Stomach (tissue), 9 donors: Measurements from ENCODE around the gene CHD6. TPM values are rescaled to one million over a fixed set of nuclear protein-coding genes. Genes with fewer than 3 reads are reported as not detected.
A peak's percentile ranks its signal among the peaks of the same experiment; 100 is the strongest.

Source experiments
- DNase-seq, 2 donors: peaks; one replicate each; pipeline versions ENCODE4 v3.0.0 to v3.0.0-alpha.2; 2013 to 2019
- H3K27ac ChIP-seq, 5 donors: fragments of 200-600 bp in 4 of 5; sonication (generic) in 4 of 5; one replicate each; pipeline ENCODE4 v1.5.1; 2013 to 2019; ENCODE audit warnings: mild to moderate bottlenecking in 1 of 5, moderate library complexity in 1 of 5
- H3K27me3 ChIP-seq, 3 donors: fragments of 200-600 bp; sonication (generic); one replicate each; pipeline ENCODE4 v1.5.1; 2017 to 2019; ENCODE audit warnings: mixed run types in 1 of 3
- H3K36me3 ChIP-seq, 4 donors: fragments of 200-600 bp; sonication (generic); 1 replicate in 3 of 4; 2 replicates in 1 of 4; pipeline ENCODE4 v1.5.1; 2016 to 2019
- H3K4me1 ChIP-seq, 4 donors: fragments of 200-600 bp; sonication (generic); one replicate each; pipeline ENCODE4 v1.5.1; 2016 to 2019
- H3K4me3 ChIP-seq, 4 donors: fragments of 200-600 bp; sonication (generic) in 3 of 4; one replicate each; pipeline ENCODE4 v1.5.1; 2016 to 2019; ENCODE audit warnings: mild to moderate bottlenecking in 1 of 4
- H3K9me3 ChIP-seq, 4 donors: fragments of 200-600 bp; sonication (generic); one replicate each; pipeline ENCODE4 v1.5.1; 2016 to 2019
- EP300 ChIP-seq: sonication (generic); formaldehyde crosslinking; IDR thresholded peaks from one replicate; pipeline ENCODE4 v1.6.1; 2017; ENCODE audit warnings: antibody characterized with exemption
- POLR2A ChIP-seq, 4 donors: fragments of 450-650 bp; IDR thresholded peaks; one replicate each; pipeline ENCODE4 v1.6.1; 2016; ENCODE audit warnings: antibody characterized with exemption in 4 of 4, control low read depth in 2 of 4, mild to moderate bottlenecking in 1 of 4, moderate library complexity in 1 of 4
- POLR2AphosphoS5 ChIP-seq, 3 donors: sonication (generic); formaldehyde crosslinking; IDR thresholded peaks; one replicate each; pipeline ENCODE4 v1.6.1; 2016; ENCODE audit warnings: antibody characterized with exemption in 3 of 3
- WGBS, 5 donors: extraction: QIAGEN DNeasy Blood & Tissue Kit in 3 of 5; methylation state at CpG; one replicate each; pipeline versions ENCODE4 v1.1.5 to v1.1.7; 2013 to 2018; 5-methylcytosine and 5-hydroxymethylcytosine counted together
- intact Hi-C: fragments of 100-400 bp; cut with DNase I; formaldehyde crosslinking; loops from one replicate; pipeline ENCODE4 v1.15.1; 2023; ENCODE audit warnings: low total_unique reads
- polyA plus RNA-seq, 3 donors: library from polyadenylated mRNA; stranded (reverse); fragments of 200-250 nt; gene quantifications; one replicate each; pipeline ENCODE4 v1.2.3, GENCODE V29; 2013
- total RNA-seq, 5 donors: library from RNA; depleted of rRNA; stranded (reverse); fragments of >200 nt; gene quantifications; one replicate each; pipeline versions ENCODE4 v1.1.0 to v1.2.3, GENCODE V29; 2014 to 2016
- TF ChIP-seq, protein P1 (sequence below), 7 experiments: fragments of 450-650 bp in 4 of 7; fragments of 200-600 bp in 3 of 7; sonication (generic) in 3 of 7; IDR thresholded peaks; one replicate each; pipeline ENCODE4 v1.5.1; 2016 to 2019; ENCODE audit warnings: antibody characterized with exemption in 7 of 7, control low read depth in 2 of 7, mild to moderate bottlenecking in 1 of 7
- donor health status: healthy with polysubstance abuse.
- donor health status: Bipolar disorder and iron deficiency.
- donor health status: healthy.

The CHD6 gene
- total and polyA plus RNA-seq, 8 donors = 4.4 to 84.6 (median 47.5) TPM

DNA sequence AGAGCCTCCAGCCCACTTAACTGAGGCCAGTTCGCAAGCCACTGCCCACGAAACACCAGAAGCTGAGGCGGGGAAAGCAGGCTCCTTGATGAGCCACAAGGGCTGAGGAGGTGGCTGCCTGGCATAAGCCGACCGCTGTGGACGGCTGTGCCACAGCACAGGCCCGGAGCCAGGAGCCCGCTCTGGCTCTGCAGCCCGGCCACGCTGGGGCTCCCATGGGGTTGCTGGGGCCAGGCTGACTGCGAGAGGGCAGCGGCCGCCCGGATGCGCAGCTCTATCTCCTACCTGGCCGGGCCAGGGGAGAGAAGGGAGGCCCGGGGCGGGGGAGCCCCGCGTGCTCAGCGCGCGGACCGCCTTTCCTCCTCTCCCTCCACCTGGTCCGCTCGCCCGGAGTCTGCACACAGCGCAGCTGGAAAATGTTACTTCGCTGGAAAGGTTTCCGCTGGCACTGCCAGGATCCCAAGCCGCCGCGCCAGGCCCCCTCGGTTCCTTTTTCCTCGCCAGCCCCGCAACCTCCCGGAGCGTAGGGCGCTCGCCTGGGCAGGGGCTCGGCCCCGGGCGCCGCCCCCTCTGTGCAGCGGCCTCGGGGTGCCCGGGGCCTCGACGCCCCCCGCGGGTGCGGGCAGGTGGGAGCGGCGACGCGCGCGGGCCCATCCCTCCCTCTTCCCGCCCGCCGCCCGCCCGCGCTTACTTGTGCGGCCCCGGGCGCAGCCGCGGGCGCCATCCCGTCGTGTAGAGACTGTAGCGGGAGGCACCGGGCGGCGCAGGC lies 252.2 kb downstream of the CHD6 start:
- DNase-seq = peak in 1 of 2 donors; percentile 57
- H3K9me3 ChIP-seq = peaks cover 0 to 3% (median 2%) of the 10 kb centered on the region in 4 donors
- H3K27ac ChIP-seq = no peak overlapping the region
- H3K4me3 ChIP-seq = peak overlapping the region; percentile 40 to 51 (median 46)
- 5 to 45% (median 7%) methylated on average over 3 to 75 of the region's 76 CpGs for WGBS, 5 donors
- peaks cover 0 to 68% (median 36%) of the 10 kb centered on the region in 3 donors for H3K27me3 ChIP-seq
- TF ChIP-seq EP300 (no peak), POLR2AphosphoS5 (IDR thresholded peaks at IDR 0.05) (no peak), POLR2A (IDR thresholded peaks at IDR 0.05) (no peak)
- TF ChIP-seq, protein P1, sequence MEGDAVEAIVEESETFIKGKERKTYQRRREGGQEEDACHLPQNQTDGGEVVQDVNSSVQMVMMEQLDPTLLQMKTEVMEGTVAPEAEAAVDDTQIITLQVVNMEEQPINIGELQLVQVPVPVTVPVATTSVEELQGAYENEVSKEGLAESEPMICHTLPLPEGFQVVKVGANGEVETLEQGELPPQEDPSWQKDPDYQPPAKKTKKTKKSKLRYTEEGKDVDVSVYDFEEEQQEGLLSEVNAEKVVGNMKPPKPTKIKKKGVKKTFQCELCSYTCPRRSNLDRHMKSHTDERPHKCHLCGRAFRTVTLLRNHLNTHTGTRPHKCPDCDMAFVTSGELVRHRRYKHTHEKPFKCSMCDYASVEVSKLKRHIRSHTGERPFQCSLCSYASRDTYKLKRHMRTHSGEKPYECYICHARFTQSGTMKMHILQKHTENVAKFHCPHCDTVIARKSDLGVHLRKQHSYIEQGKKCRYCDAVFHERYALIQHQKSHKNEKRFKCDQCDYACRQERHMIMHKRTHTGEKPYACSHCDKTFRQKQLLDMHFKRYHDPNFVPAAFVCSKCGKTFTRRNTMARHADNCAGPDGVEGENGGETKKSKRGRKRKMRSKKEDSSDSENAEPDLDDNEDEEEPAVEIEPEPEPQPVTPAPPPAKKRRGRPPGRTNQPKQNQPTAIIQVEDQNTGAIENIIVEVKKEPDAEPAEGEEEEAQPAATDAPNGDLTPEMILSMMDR (IDR thresholded peaks at IDR 0.05) = no peak
- H3K4me1 ChIP-seq = peaks cover 7 to 19% (median 14%) of the 10 kb centered on the region in 4 donors
- intact Hi-C loops = no loop called here
- no peaks in the 10 kb centered on the region for H3K36me3 ChIP-seq

DNA sequence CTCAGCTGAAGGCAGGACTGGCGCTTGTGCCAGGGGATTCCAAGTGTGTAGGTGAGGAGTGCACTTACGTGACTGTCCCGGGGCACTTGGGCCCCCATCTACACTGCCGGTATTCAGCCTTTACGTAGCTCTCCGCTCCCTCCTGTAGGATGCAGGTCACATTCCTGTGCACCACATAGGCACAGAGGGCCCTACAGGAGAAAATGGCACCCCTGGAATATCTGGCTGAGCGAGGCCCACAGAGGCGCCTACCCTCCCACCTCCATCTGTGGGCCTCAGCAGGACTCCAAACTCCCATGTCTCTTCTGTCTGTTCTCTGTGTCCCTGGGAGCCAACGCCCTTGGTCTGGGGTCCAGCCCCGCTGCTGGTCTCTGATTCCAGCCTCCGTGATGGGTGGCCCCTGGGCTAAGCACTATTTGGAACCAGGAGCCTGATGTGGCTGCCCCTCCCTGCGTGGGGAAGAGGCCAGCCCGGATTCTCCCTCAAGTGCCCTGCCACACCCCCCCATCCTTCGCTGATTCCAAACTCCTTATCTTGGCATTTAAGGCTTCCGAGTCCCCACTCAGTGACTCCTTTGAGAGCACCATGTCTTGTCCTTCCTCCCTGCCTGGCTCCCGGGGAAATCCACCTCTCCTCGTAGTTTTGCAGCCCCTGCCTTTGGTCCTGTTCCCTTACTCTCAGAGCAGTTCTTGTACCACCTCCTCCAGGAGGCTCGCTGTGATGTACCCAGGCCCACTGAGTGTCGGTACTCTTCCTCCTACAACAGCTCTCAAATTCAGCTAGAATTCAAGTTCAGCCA lies 253.0 kb downstream of the CHD6 start:
- Histone ChIP-seq H3K9me3 (no peaks in the 10 kb centered on the region), H3K27ac (no peak overlapping the region), H3K36me3 (no peaks in the 10 kb centered on the region), H3K4me3 (peak overlapping the region; percentile 40 to 51 (median 46)), H3K27me3 (peaks cover 0 to 68% (median 36%) of the 10 kb centered on the region in 3 donors), H3K4me1 (peaks cover 7 to 19% (median 14%) of the 10 kb centered on the region in 4 donors)
- intact Hi-C loops = no loop called here
- no peak for TF ChIP-seq POLR2A (IDR thresholded peaks at IDR 0.05)
- no peak for TF ChIP-seq EP300
- TF ChIP-seq POLR2AphosphoS5 (IDR thresholded peaks at IDR 0.05) = no peak
- TF ChIP-seq, protein P1 (IDR thresholded peaks at IDR 0.05) = no peak
- DNase-seq = no peak
- WGBS, 5 donors = 79 to 83% (median 82%) methylated on average over 18 to 19 of the region's 19 CpGs

GRCh38 chr20:41364236-41364855 lies 253.8 kb downstream of the CHD6 start:
- TF ChIP-seq POLR2AphosphoS5 (IDR thresholded peaks at IDR 0.05) (no peak), EP300 (no peak), POLR2A (IDR thresholded peaks at IDR 0.05) (no peak)
- TF ChIP-seq, protein P1 (IDR thresholded peaks at IDR 0.05) = no peak
- DNase-seq = no peak
- H3K4me3 ChIP-seq = no peak overlapping the region
- H3K27me3 ChIP-seq = peaks cover 0 to 67% (median 36%) of the 10 kb centered on the region in 3 donors
- H3K27ac ChIP-seq = no peak overlapping the region
- peaks cover 0 to 7% (median under 1%) of the 10 kb centered on the region in 4 donors for H3K36me3 ChIP-seq
- intact Hi-C loops = no loop called here
- WGBS, 5 donors = 70 to 86% (median 84%) methylated on average over 13 of the region's 13 CpGs
- peaks cover 7 to 19% (median 14%) of the 10 kb centered on the region in 4 donors for H3K4me1 ChIP-seq
- no peaks in the 10 kb centered on the region for H3K9me3 ChIP-seq

DNA sequence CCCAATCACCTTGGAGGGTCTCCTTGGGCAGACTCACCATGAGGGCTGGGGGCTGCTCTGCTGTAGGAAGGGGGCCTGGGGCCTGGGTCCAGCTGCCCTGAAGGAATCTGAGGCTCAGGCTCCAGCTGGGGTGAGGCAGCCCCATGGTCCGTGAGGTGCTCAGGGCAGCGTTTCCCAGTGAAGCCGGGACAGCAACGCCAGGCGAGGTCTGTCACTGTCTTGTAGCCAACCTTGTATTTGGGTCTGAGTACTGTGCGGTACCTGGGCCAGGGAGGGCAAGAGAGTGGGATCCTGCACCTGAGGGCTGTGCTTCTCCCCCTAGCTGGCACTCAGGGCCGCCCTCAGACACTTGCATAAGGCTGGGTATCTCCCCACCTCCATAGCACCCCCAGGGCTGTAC lies 254.6 kb downstream of the CHD6 start:
- peaks cover 0 to 12% (median 6%) of the 10 kb centered on the region in 4 donors for H3K36me3 ChIP-seq
- no peak for TF ChIP-seq POLR2AphosphoS5 (IDR thresholded peaks at IDR 0.05)
- no peak for TF ChIP-seq EP300
- TF ChIP-seq, protein P1 (IDR thresholded peaks at IDR 0.05) = no peak
- TF ChIP-seq POLR2A (IDR thresholded peaks at IDR 0.05) = no peak
- WGBS, 5 donors = 81 to 93% (median 89%) methylated on average over 7 of the region's 7 CpGs
- H3K4me1 ChIP-seq = peaks cover 7 to 19% (median 14%) of the 10 kb centered on the region in 4 donors
- no peaks in the 10 kb centered on the region for H3K9me3 ChIP-seq
- H3K4me3 ChIP-seq = no peak overlapping the region
- DNase-seq = no peak
- H3K27me3 ChIP-seq = peaks cover 0 to 60% (median 36%) of the 10 kb centered on the region in 3 donors
- intact Hi-C loops = no loop called here
- H3K27ac ChIP-seq = no peak overlapping the region
